Osteocyte (in vitro differentiated cells): ENCODE results near the gene ALDH3B2. TPM values are rescaled to one million over a fixed set of nuclear protein-coding genes. Genes with fewer than 3 reads are reported as not detected.
"Not testable (repeated sequence)": the region's sequence is repeated elsewhere in the genome, so short reads cannot be mapped to it uniquely, and the experiment has no call there.

Source experiments
- DNase-seq: peaks from one replicate; pipeline ENCODE4 v3.0.0; 2021; ENCODE audit warnings: mixed read lengths; ENCODE audit not compliant: unreplicated experiment; ENCODE audit errors: extremely low spot score
- H3K27ac Mint-ChIP-seq: one replicate; pipeline ENCODE4 v1.8.0; 2021; ENCODE audit warnings: mild to moderate bottlenecking, mixed read lengths; ENCODE audit not compliant: unreplicated experiment
- H3K27me3 Mint-ChIP-seq: one replicate; pipeline ENCODE4 v1.8.0; 2021; ENCODE audit warnings: mixed read lengths; ENCODE audit not compliant: unreplicated experiment
- H3K36me3 Mint-ChIP-seq: one replicate; pipeline ENCODE4 v1.8.0; 2021; ENCODE audit warnings: mixed read lengths; ENCODE audit not compliant: unreplicated experiment
- H3K4me1 Mint-ChIP-seq: one replicate; pipeline ENCODE4 v1.8.0; 2021; ENCODE audit warnings: mixed read lengths; ENCODE audit not compliant: unreplicated experiment
- H3K4me3 Mint-ChIP-seq: one replicate; pipeline ENCODE4 v1.8.0; 2021; ENCODE audit warnings: mild to moderate bottlenecking, moderate library complexity, mixed read lengths; ENCODE audit not compliant: unreplicated experiment
- H3K9me3 Mint-ChIP-seq: one replicate; pipeline ENCODE4 v1.8.0; 2021; ENCODE audit warnings: mixed read lengths; ENCODE audit not compliant: unreplicated experiment
- CTCF ChIP-seq: fragments of 200-600 bp; sonication (generic); IDR thresholded peaks from 2 replicates; pipeline ENCODE4 v1.5.0; 2021; ENCODE audit warnings: antibody characterized with exemption, mild to moderate bottlenecking, moderate library complexity
- total RNA-seq: library from RNA; stranded (reverse); gene quantifications from 2 replicates; pipeline ENCODE4 v1.2.1, GENCODE V29; 2021

ALDH3B2 gene
- total RNA-seq, 1 donor from 2014 or later: not detected

GRCh38 chr11:67694875-67695555 lies 20.6 kb upstream of the ALDH3B2 start:
- no peak overlapping the region for H3K4me3 Mint-ChIP-seq
- no peak for TF ChIP-seq CTCF
- H3K27ac Mint-ChIP-seq: no peak overlapping the region
- peaks cover 6% of the 10 kb centered on the region for H3K9me3 Mint-ChIP-seq
- peaks cover 62% of the 10 kb centered on the region for H3K27me3 Mint-ChIP-seq
- H3K36me3 Mint-ChIP-seq: no peaks in the 10 kb centered on the region
- DNase-seq: no peak
- no peaks in the 10 kb centered on the region for H3K4me1 Mint-ChIP-seq

GRCh38 chr11:67691149-67691548 lies 16.7 kb upstream of the ALDH3B2 start:
- no peak for TF ChIP-seq CTCF
- DNase-seq: no peak
- Mint-ChIP-seq H3K4me3 (no peak overlapping the region), H3K36me3 (no peaks in the 10 kb centered on the region), H3K27me3 (peaks cover 66% of the 10 kb centered on the region), H3K27ac (no peak overlapping the region), H3K4me1 (no peaks in the 10 kb centered on the region), H3K9me3 (no peaks in the 10 kb centered on the region)

DNA sequence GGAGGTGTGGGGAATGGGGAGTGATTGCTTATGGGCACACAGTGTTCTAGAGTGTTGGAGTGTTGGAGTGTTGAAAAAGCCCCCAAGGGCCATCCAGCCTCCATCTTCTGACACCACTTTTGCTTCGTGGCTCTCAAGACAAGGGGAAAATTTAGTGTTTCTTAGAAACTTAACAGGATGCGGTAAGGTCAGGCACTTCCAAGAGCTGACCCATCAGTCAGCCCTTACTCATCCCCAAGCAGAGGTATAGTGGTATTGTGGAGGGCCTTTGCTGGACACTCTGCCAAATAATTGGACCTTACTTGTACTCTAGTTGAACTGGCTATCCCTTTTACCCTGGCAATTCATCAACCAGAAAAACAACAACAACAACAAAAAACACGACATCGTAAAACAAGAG lies 14.8 kb upstream of the ALDH3B2 start:
- Mint-ChIP-seq H3K4me3 (no peak overlapping the region), H3K27ac (no peak overlapping the region), H3K36me3 (no peaks in the 10 kb centered on the region), H3K9me3 (no peaks in the 10 kb centered on the region), H3K27me3 (peaks cover 68% of the 10 kb centered on the region), H3K4me1 (no peaks in the 10 kb centered on the region)
- TF ChIP-seq CTCF: no peak
- no peak for DNase-seq

DNA sequence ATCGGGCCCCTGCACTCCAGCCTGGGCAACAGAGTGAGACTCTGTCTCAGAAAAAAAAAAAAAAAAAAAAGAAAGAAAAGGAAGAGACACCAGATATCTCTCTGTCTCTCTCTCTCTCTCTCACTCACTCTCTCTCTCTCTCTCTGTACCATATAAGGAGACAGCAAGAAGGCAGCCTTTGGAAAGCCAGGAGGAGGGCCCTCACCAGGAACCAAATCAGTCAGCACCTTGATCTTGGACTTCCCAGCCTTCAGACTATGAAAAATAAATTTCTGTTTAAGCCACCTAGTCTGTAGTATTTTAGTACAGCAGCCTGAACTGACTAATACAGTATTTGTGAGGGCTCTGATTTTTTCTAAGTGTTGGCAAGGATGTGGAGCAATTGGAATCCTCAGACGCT lies 13.6 kb upstream of the ALDH3B2 start:
- no peaks in the 10 kb centered on the region for H3K9me3 Mint-ChIP-seq
- DNase-seq: no peak
- H3K27ac Mint-ChIP-seq: no peak overlapping the region
- no peak for TF ChIP-seq CTCF
- no peaks in the 10 kb centered on the region for H3K4me1 Mint-ChIP-seq
- H3K36me3 Mint-ChIP-seq: no peaks in the 10 kb centered on the region
- peaks cover 74% of the 10 kb centered on the region for H3K27me3 Mint-ChIP-seq
- no peak overlapping the region for H3K4me3 Mint-ChIP-seq

DNA sequence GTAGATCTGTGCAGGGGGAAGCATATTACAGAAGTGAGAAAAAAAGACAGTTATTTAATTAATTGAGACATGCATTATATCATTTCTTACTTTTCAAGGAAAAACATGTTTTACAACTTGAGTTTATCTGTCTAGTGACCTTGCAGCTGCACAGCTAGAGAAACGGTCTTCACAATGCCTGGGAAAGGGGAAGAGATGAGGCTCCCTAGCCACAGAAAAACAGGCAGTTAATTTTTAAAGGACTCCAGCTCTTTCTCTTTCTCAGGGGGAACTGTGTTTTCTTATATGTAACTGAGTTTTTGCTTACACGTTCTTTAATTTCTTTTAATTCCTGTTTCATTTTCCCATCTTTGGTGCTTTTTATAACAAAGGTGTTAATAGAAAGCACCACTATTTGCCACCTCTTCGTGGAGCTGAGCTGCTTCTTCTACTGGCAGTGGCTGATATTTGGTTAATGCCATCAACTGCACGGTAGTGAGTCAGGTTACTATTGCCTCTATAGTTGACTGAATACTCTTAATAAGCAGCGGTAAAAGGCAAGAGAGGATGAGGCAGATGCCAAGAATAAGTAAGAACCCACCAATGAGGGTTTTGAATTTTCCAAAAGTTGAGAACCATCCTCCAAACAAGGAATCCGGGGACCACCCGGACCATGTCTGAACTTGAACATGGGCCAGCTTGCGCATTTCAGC lies 11.4 kb upstream of the ALDH3B2 start:
- not testable (repeated sequence) for H3K4me1 Mint-ChIP-seq, DNase-seq

GRCh38 chr11:67682126-67683034 lies 8.0 kb upstream of the ALDH3B2 start:
- not testable (repeated sequence) for H3K9me3 Mint-ChIP-seq, H3K4me1 Mint-ChIP-seq, H3K4me3 Mint-ChIP-seq, H3K27ac Mint-ChIP-seq, DNase-seq, H3K36me3 Mint-ChIP-seq
- peaks cover 64% of the 10 kb centered on the region for H3K27me3 Mint-ChIP-seq

More for the DNA sequence above, 11.4 kb upstream of the ALDH3B2 start:
- not testable (repeated sequence) for H3K36me3 Mint-ChIP-seq, H3K4me3 Mint-ChIP-seq, H3K9me3 Mint-ChIP-seq, H3K27ac Mint-ChIP-seq
- peaks cover 69% of the 10 kb centered on the region for H3K27me3 Mint-ChIP-seq
